ENCODE results near the gene GPC3. TPM values are rescaled to one million over a fixed set of nuclear protein-coding genes. Genes with fewer than 3 reads are reported as not detected.

The GPC3 gene
- total RNA-seq, 1 donor from 2014 or later, result 15.5 TPM

DNA sequence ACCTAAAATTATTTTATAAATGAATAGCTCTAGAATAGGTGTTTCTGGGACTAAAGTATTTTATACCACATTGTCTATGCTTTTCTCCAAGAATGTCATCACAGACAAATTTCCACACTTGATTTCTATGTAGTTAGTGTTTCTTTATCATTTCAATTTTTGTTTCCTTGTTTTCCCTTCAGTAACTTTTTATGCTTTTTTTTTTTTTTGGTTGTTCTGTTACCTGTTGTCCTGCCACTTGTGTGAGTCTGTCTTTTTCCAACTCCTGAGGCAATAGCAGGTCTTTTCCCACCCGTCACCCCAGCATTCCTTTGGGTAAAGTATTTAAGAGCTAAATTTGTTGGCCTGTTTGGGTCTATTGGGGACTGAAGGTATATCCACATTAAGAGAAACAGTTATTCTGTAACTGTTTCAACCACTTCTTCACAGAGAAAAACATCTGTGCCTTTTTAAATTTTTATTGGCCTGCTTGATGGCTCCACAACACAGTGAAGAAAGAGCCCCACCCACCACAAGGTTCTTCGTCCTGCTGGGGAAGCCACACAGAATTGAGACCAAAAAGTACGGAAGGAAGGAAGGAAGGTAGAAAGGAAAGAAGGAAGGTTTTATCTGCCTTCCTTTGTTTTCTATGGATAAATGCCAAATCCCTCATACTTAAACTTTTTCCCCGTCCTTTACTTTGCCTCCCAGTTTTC, 17.7 kb upstream of the GPC3 start:
- H3K27ac ChIP-seq, result no peak overlapping the region
- no peaks in the 10 kb centered on the region for H3K9me3 ChIP-seq
- H3K4me3 ChIP-seq, result no peak overlapping the region
- no peaks in the 10 kb centered on the region for H3K4me1 ChIP-seq
- no peaks in the 10 kb centered on the region for H3K27me3 ChIP-seq
- no peak for TF ChIP-seq POLR2AphosphoS5 (IDR thresholded peaks at IDR 0.05; ENCODE audit: insufficient read depth in 1 of 2, low read depth in 1 of 2)
- no peak for TF ChIP-seq POLR2A (IDR thresholded peaks at IDR 0.05)
- TF ChIP-seq, protein P1, sequence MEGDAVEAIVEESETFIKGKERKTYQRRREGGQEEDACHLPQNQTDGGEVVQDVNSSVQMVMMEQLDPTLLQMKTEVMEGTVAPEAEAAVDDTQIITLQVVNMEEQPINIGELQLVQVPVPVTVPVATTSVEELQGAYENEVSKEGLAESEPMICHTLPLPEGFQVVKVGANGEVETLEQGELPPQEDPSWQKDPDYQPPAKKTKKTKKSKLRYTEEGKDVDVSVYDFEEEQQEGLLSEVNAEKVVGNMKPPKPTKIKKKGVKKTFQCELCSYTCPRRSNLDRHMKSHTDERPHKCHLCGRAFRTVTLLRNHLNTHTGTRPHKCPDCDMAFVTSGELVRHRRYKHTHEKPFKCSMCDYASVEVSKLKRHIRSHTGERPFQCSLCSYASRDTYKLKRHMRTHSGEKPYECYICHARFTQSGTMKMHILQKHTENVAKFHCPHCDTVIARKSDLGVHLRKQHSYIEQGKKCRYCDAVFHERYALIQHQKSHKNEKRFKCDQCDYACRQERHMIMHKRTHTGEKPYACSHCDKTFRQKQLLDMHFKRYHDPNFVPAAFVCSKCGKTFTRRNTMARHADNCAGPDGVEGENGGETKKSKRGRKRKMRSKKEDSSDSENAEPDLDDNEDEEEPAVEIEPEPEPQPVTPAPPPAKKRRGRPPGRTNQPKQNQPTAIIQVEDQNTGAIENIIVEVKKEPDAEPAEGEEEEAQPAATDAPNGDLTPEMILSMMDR (IDR thresholded peaks at IDR 0.05), result no peak
- intact Hi-C loops (cut with DNase I), result no loop called here
- no peaks in the 10 kb centered on the region for H3K36me3 ChIP-seq
- DNase-seq (ENCODE audit: extremely low spot score in 2 of 2), result no peak

DNA sequence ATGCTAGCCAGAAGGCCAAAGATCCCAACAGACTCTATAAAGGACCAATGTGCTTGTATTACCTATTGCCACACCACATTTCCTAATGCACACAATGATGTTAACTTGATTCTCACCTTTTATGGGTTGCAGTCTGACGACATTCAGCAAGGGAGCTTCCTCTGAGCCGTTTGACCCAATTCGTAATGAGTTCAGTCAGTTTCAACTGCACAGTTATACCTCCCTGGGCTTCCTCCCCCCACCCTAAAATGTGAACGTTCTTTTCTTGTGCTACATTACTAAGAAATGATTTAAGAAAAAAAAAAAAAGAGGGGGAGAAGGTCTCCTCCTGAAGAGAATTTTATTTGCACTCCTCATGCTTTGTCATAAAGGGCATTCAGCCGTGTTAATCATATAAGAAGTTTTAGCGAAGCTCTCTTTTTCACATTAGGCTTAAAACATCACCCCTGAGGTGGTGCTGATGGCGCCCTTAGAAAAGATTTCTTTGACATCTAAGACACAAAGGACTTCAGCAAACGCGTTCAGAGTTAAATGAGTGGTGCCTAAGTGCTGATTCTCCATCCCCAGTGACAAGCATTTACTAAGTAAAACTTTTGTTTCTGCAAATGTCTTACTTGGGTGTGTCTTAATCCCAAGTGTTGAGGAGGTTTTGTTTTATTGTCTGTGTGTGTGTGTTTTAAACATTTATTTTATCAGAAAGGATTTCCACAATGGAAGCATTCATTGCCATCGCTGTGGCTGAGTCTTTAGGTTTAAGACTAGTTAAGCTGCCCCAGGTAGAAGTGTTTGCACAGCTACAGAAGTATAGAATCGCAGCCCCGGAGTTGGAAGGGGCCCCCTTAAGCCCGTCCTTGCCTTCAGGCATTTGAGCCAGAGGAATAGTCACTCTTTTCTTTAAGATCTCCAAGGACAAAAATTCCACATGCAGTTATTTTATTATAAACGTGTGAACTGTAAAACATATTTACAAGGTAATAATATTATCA, 15.2 kb upstream of the GPC3 start:
- TF ChIP-seq, protein P1 (IDR thresholded peaks at IDR 0.05), result no peak
- TF ChIP-seq POLR2AphosphoS5 (IDR thresholded peaks at IDR 0.05; ENCODE audit: insufficient read depth in 1 of 2, low read depth in 1 of 2) (no peak), POLR2A (IDR thresholded peaks at IDR 0.05) (no peak)
- H3K36me3 ChIP-seq, result no peaks in the 10 kb centered on the region
- H3K27ac ChIP-seq, result no peak overlapping the region
- no peaks in the 10 kb centered on the region for H3K9me3 ChIP-seq
- H3K4me3 ChIP-seq, result no peak overlapping the region
- H3K27me3 ChIP-seq, result no peaks in the 10 kb centered on the region
- intact Hi-C loops (cut with DNase I), result no loop called here
- H3K4me1 ChIP-seq, result no peaks in the 10 kb centered on the region
- DNase-seq (ENCODE audit: extremely low spot score in 2 of 2), result no peak

DNA sequence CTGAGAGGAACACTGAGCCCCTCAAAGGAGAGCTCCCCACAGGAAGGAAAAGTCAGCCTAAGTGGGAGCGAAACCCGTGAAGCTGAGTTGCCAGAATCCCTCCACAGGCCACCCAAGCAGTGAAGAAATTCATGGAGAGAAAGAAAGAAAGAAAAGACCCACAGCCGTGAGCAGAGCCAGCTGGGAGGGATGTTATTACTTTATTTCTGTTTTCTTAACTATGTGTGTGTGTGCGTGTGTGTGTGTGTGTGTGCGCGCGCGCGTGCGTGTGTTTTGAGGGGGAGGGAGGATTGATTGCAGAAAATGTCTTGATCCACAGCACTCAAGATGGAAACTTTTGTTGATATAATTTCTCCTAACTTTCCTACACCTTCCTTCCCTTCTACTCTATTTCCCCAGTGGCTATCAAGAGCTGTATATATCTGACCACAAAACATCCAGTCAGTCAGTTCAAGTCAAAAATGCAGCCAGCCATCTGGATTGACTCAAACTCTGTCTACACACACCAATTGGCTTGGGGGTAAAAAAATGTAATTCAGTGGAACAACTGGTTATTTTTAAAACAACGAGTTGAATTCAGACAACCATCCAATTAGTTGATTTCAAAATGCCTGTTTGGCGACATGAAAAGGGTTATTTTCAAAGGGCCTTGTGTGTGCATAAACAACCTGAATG, 13.8 kb upstream of the GPC3 start:
- H3K4me3 ChIP-seq, result no peak overlapping the region
- H3K36me3 ChIP-seq, result no peaks in the 10 kb centered on the region
- DNase-seq (ENCODE audit: extremely low spot score in 2 of 2), result no peak
- no peaks in the 10 kb centered on the region for H3K4me1 ChIP-seq
- no peaks in the 10 kb centered on the region for H3K27me3 ChIP-seq
- no peaks in the 10 kb centered on the region for H3K9me3 ChIP-seq
- intact Hi-C loops (cut with DNase I), result no loop called here
- no peak for TF ChIP-seq POLR2AphosphoS5 (IDR thresholded peaks at IDR 0.05; ENCODE audit: insufficient read depth in 1 of 2, low read depth in 1 of 2)
- no peak overlapping the region for H3K27ac ChIP-seq

GRCh38 chrX:133995759-133996158, 10.4 kb upstream of the GPC3 start:
- H3K27me3 ChIP-seq, result no peaks in the 10 kb centered on the region
- no peak for DNase-seq (ENCODE audit: extremely low spot score in 2 of 2)
- H3K9me3 ChIP-seq, result no peaks in the 10 kb centered on the region
- H3K4me1 ChIP-seq, result no peaks in the 10 kb centered on the region
- H3K27ac ChIP-seq, result no peak overlapping the region
- intact Hi-C loops (cut with DNase I), result no loop called here
- H3K36me3 ChIP-seq, result no peaks in the 10 kb centered on the region
- H3K4me3 ChIP-seq, result no peak overlapping the region
- TF ChIP-seq POLR2AphosphoS5 (IDR thresholded peaks at IDR 0.05; ENCODE audit: insufficient read depth in 1 of 2, low read depth in 1 of 2) (no peak), POLR2A (IDR thresholded peaks at IDR 0.05) (no peak)
- TF ChIP-seq, protein P1 (IDR thresholded peaks at IDR 0.05), result no peak

GRCh38 chrX:133994576-133994975, 9.2 kb upstream of the GPC3 start:
- TF ChIP-seq POLR2AphosphoS5 (IDR thresholded peaks at IDR 0.05; ENCODE audit: insufficient read depth in 1 of 2, low read depth in 1 of 2) (no peak), POLR2A (IDR thresholded peaks at IDR 0.05) (no peak)
- TF ChIP-seq, protein P1 (IDR thresholded peaks at IDR 0.05), result no peak
- H3K27ac ChIP-seq, result no peak overlapping the region
- H3K4me1 ChIP-seq, result no peaks in the 10 kb centered on the region
- no peaks in the 10 kb centered on the region for H3K9me3 ChIP-seq
- no peak overlapping the region for H3K4me3 ChIP-seq
- H3K36me3 ChIP-seq, result no peaks in the 10 kb centered on the region
- no peak for DNase-seq (ENCODE audit: extremely low spot score in 2 of 2)
- H3K27me3 ChIP-seq, result no peaks in the 10 kb centered on the region
- intact Hi-C loops (cut with DNase I), result no loop called here
